ENCODE measurements around the gene ADAMTS7.
A peak's percentile ranks its signal among the peaks of the same experiment; 100 is the strongest.
"Not testable (repeated sequence)": the region's sequence is repeated elsewhere in the genome, so short reads cannot be mapped to it uniquely, and the experiment has no call there.

ADAMTS7 gene

GRCh38 chr15:78831229-78832207, 20.3 kb upstream of the ADAMTS7 start:
- no peak for DNase-seq (ENCODE audit: low spot score)

GRCh38 chr15:78830514-78831228, 19.4 kb upstream of the ADAMTS7 start:
- no peak for DNase-seq (ENCODE audit: low spot score)

GRCh38 chr15:78828920-78829319, 17.7 kb upstream of the ADAMTS7 start:
- no peak for DNase-seq (ENCODE audit: low spot score)

GRCh38 chr15:78822514-78822913, 11.2 kb upstream of the ADAMTS7 start:
- no peak for DNase-seq (ENCODE audit: low spot score)

GRCh38 chr15:78811825-78812183, 540 bp upstream of the ADAMTS7 start:
- DNase-seq (ENCODE audit: low spot score): no peak

GRCh38 chr15:78810362-78811123, 721 bp downstream of the ADAMTS7 start:
- peak; percentile 58 for DNase-seq (ENCODE audit: low spot score)

- no peak for DNase-seq (ENCODE audit: low spot score)
Observed at GRCh38 chr15:78810003-78810361, 1.3 kb downstream of the ADAMTS7 start.

- peak; percentile 31 for DNase-seq (ENCODE audit: low spot score)
Observed at GRCh38 chr15:78808550-78808949, 2.7 kb downstream of the ADAMTS7 start.

- DNase-seq (ENCODE audit: low spot score): no peak
Observed at GRCh38 chr15:78807359-78807758, 3.9 kb downstream of the ADAMTS7 start.

GRCh38 chr15:78804391-78804792, 6.9 kb downstream of the ADAMTS7 start:
- no peak for DNase-seq (ENCODE audit: low spot score)

- DNase-seq (ENCODE audit: low spot score): no peak
Observed at GRCh38 chr15:78800806-78801205, 10.5 kb downstream of the ADAMTS7 start.

GRCh38 chr15:78800189-78800588, 11.1 kb downstream of the ADAMTS7 start:
- no peak for DNase-seq (ENCODE audit: low spot score)

GRCh38 chr15:78799102-78799501, 12.2 kb downstream of the ADAMTS7 start:
- DNase-seq (ENCODE audit: low spot score): not testable (repeated sequence)

GRCh38 chr15:78798355-78798754, 12.9 kb downstream of the ADAMTS7 start:
- not testable (repeated sequence) for DNase-seq (ENCODE audit: low spot score)

GRCh38 chr15:78797951-78798350, 13.3 kb downstream of the ADAMTS7 start:
- DNase-seq (ENCODE audit: low spot score): no peak

GRCh38 chr15:78796510-78796909, 14.8 kb downstream of the ADAMTS7 start:
- no peak for DNase-seq (ENCODE audit: low spot score)

- no peak for DNase-seq (ENCODE audit: low spot score)
Observed at GRCh38 chr15:78795043-78795442, 16.2 kb downstream of the ADAMTS7 start.

GRCh38 chr15:78794446-78794845, 16.8 kb downstream of the ADAMTS7 start:
- DNase-seq (ENCODE audit: low spot score): not testable (repeated sequence)

- no peak for DNase-seq (ENCODE audit: low spot score)
Observed at GRCh38 chr15:78791357-78791756, 19.9 kb downstream of the ADAMTS7 start.

GRCh38 chr15:78790027-78790426, 21.2 kb downstream of the ADAMTS7 start:
- no peak for DNase-seq (ENCODE audit: low spot score)

- DNase-seq (ENCODE audit: low spot score): no peak
Observed at GRCh38 chr15:78789615-78790014, 21.6 kb downstream of the ADAMTS7 start.

Data from SK-N-DZ (cell line).